ENCODE measurements around the gene P3H1.
"Not testable (repeated sequence)": the region's sequence is repeated elsewhere in the genome, so short reads cannot be mapped to it uniquely, and the experiment has no call there.

Gene P3H1

GRCh38 chr1:42723511-42723910 lies 43.3 kb downstream of the P3H1 start:
- DNase-seq: no peak

GRCh38 chr1:42722403-42722802 lies 44.4 kb downstream of the P3H1 start:
- not testable (repeated sequence) for DNase-seq

GRCh38 chr1:42721926-42722325 lies 44.9 kb downstream of the P3H1 start:
- DNase-seq: no peak

- DNase-seq: no peak
These were observed 46.0 kb downstream of the P3H1 start for GRCh38 chr1:42720868-42721267.

- DNase-seq: not testable (repeated sequence)
These were observed 52.4 kb downstream of the P3H1 start for GRCh38 chr1:42714441-42714840.

GRCh38 chr1:42713293-42713692 lies 53.5 kb downstream of the P3H1 start:
- no peak for DNase-seq

- not testable (repeated sequence) for DNase-seq
These were observed 54.0 kb downstream of the P3H1 start for GRCh38 chr1:42712808-42713207.

- no peak for DNase-seq
These were observed 62.9 kb downstream of the P3H1 start for GRCh38 chr1:42703888-42704464.

GRCh38 chr1:42700006-42700405 lies 66.8 kb downstream of the P3H1 start:
- DNase-seq: no peak

- no peak for DNase-seq
These were observed 68.6 kb downstream of the P3H1 start for GRCh38 chr1:42698081-42698813.
